Measurements from ENCODE around the gene JUND. TPM values are rescaled to one million over a fixed set of nuclear protein-coding genes. Genes with fewer than 3 reads are reported as not detected.

Gene JUND
- total RNA-seq, 6 experiments from 2014 or later = 70.3 to 99.9 (median 91.7) TPM

- Mint-ChIP-seq H3K27ac (no peak overlapping the region; the same call in 1 of the 2 replicates), H3K9me3 (no peaks in the 10 kb centered on the region), H3K4me1 (ENCODE audit: low read depth) (peaks cover under 1% of the 10 kb centered on the region; the same call in 1 of the 2 replicates), H3K4me3 (no peak overlapping the region), H3K36me3 (ENCODE audit: low read depth) (peaks cover 8% of the 10 kb centered on the region), H3K27me3 (ENCODE audit: insufficient read depth) (peaks cover 1% of the 10 kb centered on the region)
- DNase-seq = no peak
- no peak for TF ChIP-seq CTCF (IDR thresholded peaks at IDR 0.05)
These were observed 28.9 kb upstream of the JUND start for GRCh38 chr19:18310118-18310909.

GRCh38 chr19:18309525-18310064, 28.2 kb upstream of the JUND start:
- Mint-ChIP-seq H3K9me3 (no peaks in the 10 kb centered on the region), H3K4me1 (ENCODE audit: low read depth) (peaks cover 7% of the 10 kb centered on the region), H3K36me3 (ENCODE audit: low read depth) (peaks cover 8% of the 10 kb centered on the region), H3K27ac (no peak overlapping the region), H3K4me3 (no peak overlapping the region), H3K27me3 (ENCODE audit: insufficient read depth) (peaks cover 1% of the 10 kb centered on the region)
- TF ChIP-seq CTCF (IDR thresholded peaks at IDR 0.05) = no peak
- no peak for DNase-seq

- Mint-ChIP-seq H3K4me1 (ENCODE audit: low read depth) (peaks cover 14% of the 10 kb centered on the region), H3K4me3 (no peak overlapping the region), H3K27me3 (ENCODE audit: insufficient read depth) (peaks cover 1% of the 10 kb centered on the region; the same call in 1 of the 2 replicates), H3K27ac (no peak overlapping the region), H3K9me3 (no peaks in the 10 kb centered on the region), H3K36me3 (ENCODE audit: low read depth) (peaks cover 8% of the 10 kb centered on the region)
- no peak for TF ChIP-seq CTCF (IDR thresholded peaks at IDR 0.05)
- no peak for DNase-seq
These were observed 27.5 kb upstream of the JUND start for GRCh38 chr19:18308948-18309325.

GRCh38 chr19:18308051-18308947, 26.9 kb upstream of the JUND start:
- H3K9me3 Mint-ChIP-seq = 0 out of 2 replicates have a peak, but pooled peaks cover 3% of the 10 kb centered on the region
- H3K27me3 Mint-ChIP-seq (ENCODE audit: insufficient read depth) = peaks cover 1% of the 10 kb centered on the region; the same call in 1 of the 2 replicates
- H3K27ac Mint-ChIP-seq = no peak overlapping the region
- no peak for DNase-seq
- peaks cover 8% of the 10 kb centered on the region for H3K36me3 Mint-ChIP-seq (ENCODE audit: low read depth)
- H3K4me3 Mint-ChIP-seq = no peak overlapping the region
- peaks cover 20% of the 10 kb centered on the region for H3K4me1 Mint-ChIP-seq (ENCODE audit: low read depth)
- TF ChIP-seq CTCF (IDR thresholded peaks at IDR 0.05) = no peak

GRCh38 chr19:18307271-18307681, 25.9 kb upstream of the JUND start:
- no peak for DNase-seq
- H3K4me1 Mint-ChIP-seq (ENCODE audit: low read depth) = peaks cover 23% of the 10 kb centered on the region
- peaks cover 1% of the 10 kb centered on the region; the same call in 1 of the 2 replicates for H3K27me3 Mint-ChIP-seq (ENCODE audit: insufficient read depth)
- H3K36me3 Mint-ChIP-seq (ENCODE audit: low read depth) = peaks cover 8% of the 10 kb centered on the region
- no peak overlapping the region; the same call in 1 of the 2 replicates for H3K27ac Mint-ChIP-seq
- TF ChIP-seq CTCF (IDR thresholded peaks at IDR 0.05) = no peak; the same call in 1 of the 2 replicates
- 0 out of 2 replicates have a peak, but pooled peaks cover 3% of the 10 kb centered on the region for H3K9me3 Mint-ChIP-seq
- H3K4me3 Mint-ChIP-seq = no peak overlapping the region
